HCT116 (cell line): ENCODE measurements around the gene GNPDA1. TPM values are rescaled to one million over a fixed set of nuclear protein-coding genes. Genes with fewer than 3 reads are reported as not detected.
A peak's percentile ranks its signal among the peaks of the same experiment; 100 is the strongest.

Experiments
- ATAC-seq: fragments of 200-7000 bp; cut with Tn5 transposase; 2 replicates; pipeline ENCODE4 v1.9.1; 2020; ENCODE audit warnings: mild to moderate bottlenecking, moderate library complexity
- BruUV-seq: library from RNA; stranded (reverse); fragments of 400-500 nt; replicated peaks from 2 replicates; lab custom pipeline; 2021; lab: Mats Ljungman, UMichigan
- CTCF ChIA-PET: fragments of 300-600 bp; sonication (Branson Sonifier 250); formaldehyde crosslinking; loops from one replicate; lab custom pipeline; 2021; ENCODE audit warnings: antibody characterized with exemption; lab: Charles Lee
- POLR2A ChIA-PET: fragments of 300-600, 350-600 bp; sonication (Branson Sonifier 250); formaldehyde crosslinking; loops from one replicate; lab custom pipeline; 2021; ENCODE audit warnings: antibody characterized with exemption; lab: Charles Lee
- RAD21 ChIA-PET, 2 experiments: fragments of 300-600 bp; sonication (Branson Sonifier 250); formaldehyde crosslinking; loops; one replicate each; lab custom pipeline; 2023; ENCODE audit warnings: low total read pairs in 2 of 2; ENCODE audit not compliant: uncharacterized antibody in 2 of 2, unreplicated experiment in 2 of 2, low non-redundant PET in 1 of 2; lab: Charles Lee
- DNase-seq: peaks from one replicate; pipeline ENCODE4 v3.0.0-alpha.2; 2010; ENCODE audit warnings: low read depth, low spot score
- H2AFZ ChIP-seq: fragments of 200-600 bp; shearing (Covaris generic), sonication (generic); 2 replicates; pipeline ENCODE4 v1.6.1; 2017; ENCODE audit warnings: low read depth, mixed run types, mixed read lengths, antibody characterized with exemption, low read length; ENCODE audit not compliant: poor library complexity, severe bottlenecking
- H3K27ac ChIP-seq: 2 replicates; pipeline ENCODE4 v1.5.1; 2012; ENCODE audit warnings: low read depth, low read length
- H3K27me3 ChIP-seq: fragments of 200-600 bp; sonication (generic); 2 replicates; pipeline ENCODE4 v1.6.1; 2016; ENCODE audit warnings: mixed run types, low read length, mixed read lengths; ENCODE audit not compliant: insufficient read depth
- H3K36me3 ChIP-seq, 2 experiments: fragments of 200-500 bp in 1 of 2; fragments of 200-600 bp in 1 of 2; sonication (Bioruptor generic) in 1 of 2; sonication (generic) in 1 of 2; 2 replicates each; pipeline versions ENCODE4 v1.5.1 to v1.6.1; 2014 to 2016; ENCODE audit warnings: low read length in 2 of 2, inconsistent platforms in 1 of 2, mixed read lengths in 1 of 2, mixed run types in 1 of 2; ENCODE audit not compliant: insufficient read depth in 2 of 2, control insufficient read depth in 1 of 2
- H3K4me1 ChIP-seq, 2 experiments: fragments of 200-600 bp in 1 of 2; sonication (generic) in 1 of 2; 2 replicates each; pipeline versions ENCODE4 v1.5.1 to v1.6.1; 2012 to 2017; ENCODE audit warnings: low read length in 2 of 2, inconsistent platforms in 1 of 2, mild to moderate bottlenecking in 1 of 2, mixed read lengths in 1 of 2, mixed run types in 1 of 2, moderate library complexity in 1 of 2; ENCODE audit not compliant: insufficient read depth in 2 of 2, control insufficient read depth in 1 of 2
- H3K4me2 ChIP-seq: fragments of 200-600 bp; sonication (generic); 2 replicates; pipeline ENCODE4 v1.6.1; 2017; ENCODE audit warnings: mixed run types, low read length, mixed read lengths
- H3K4me3 ChIP-seq, 2 experiments: fragments of 200-600 bp in 1 of 2; sonication (generic) in 1 of 2; replicated peaks in 1 of 2; 2 replicates each; pipeline ENCODE4 v1.5.1; 2011 to 2016; ENCODE audit warnings: low read length in 2 of 2, control low read depth in 1 of 2, low read depth in 1 of 2, mild to moderate bottlenecking in 1 of 2, mixed read lengths in 1 of 2, mixed run types in 1 of 2
- H3K79me2 ChIP-seq: fragments of 200-600 bp; sonication (generic); 2 replicates; pipeline ENCODE4 v1.6.1; 2017; ENCODE audit warnings: mild to moderate bottlenecking, mixed run types, low read length, moderate library complexity, mixed read lengths; ENCODE audit not compliant: insufficient read depth
- H3K9ac ChIP-seq: fragments of 200-600 bp; sonication (generic); 2 replicates; pipeline ENCODE4 v1.6.1; 2016; ENCODE audit warnings: low read length, mixed read lengths
- H3K9me2 ChIP-seq: fragments of 200-600 bp; sonication (generic), shearing (Covaris generic); 2 replicates; pipeline ENCODE4 v1.6.1; 2017; ENCODE audit warnings: mixed run types, mild to moderate bottlenecking, moderate library complexity; ENCODE audit not compliant: insufficient read depth
- H3K9me3 ChIP-seq, 2 experiments: fragments of 200-500 bp in 1 of 2; fragments of 200-600 bp in 1 of 2; sonication (Bioruptor generic) in 1 of 2; sonication (generic) in 1 of 2; 2 replicates each; pipeline ENCODE4 v1.6.1; 2014 to 2017; ENCODE audit warnings: low read length in 2 of 2, mixed read lengths in 2 of 2, inconsistent platforms in 1 of 2, low read depth in 1 of 2, mild to moderate bottlenecking in 1 of 2, mixed run types in 1 of 2, moderate library complexity in 1 of 2; ENCODE audit not compliant: control insufficient read depth in 1 of 2, insufficient read depth in 1 of 2
- H4K20me1 ChIP-seq: fragments of 200-600 bp; sonication (generic), shearing (Covaris generic); 2 replicates; pipeline ENCODE4 v1.6.1; 2017; ENCODE audit warnings: mixed run types, mild to moderate bottlenecking, moderate library complexity; ENCODE audit not compliant: insufficient read depth
- CBX3 ChIP-seq: IDR thresholded peaks from 2 replicates; pipeline ENCODE4 v1.6.1; 2012; ENCODE audit warnings: low read depth
- CEBPB ChIP-seq: IDR thresholded peaks from 2 replicates; pipeline ENCODE4 v1.6.1; 2012; ENCODE audit warnings: low read depth
- EZH2phosphoT487 ChIP-seq: fragments of 200-600 bp; IDR thresholded peaks from 2 replicates; pipeline ENCODE4 v1.6.1; 2018; ENCODE audit warnings: antibody characterized with exemption, borderline replicate concordance
- FOSL1 ChIP-seq: IDR thresholded peaks from 2 replicates; pipeline ENCODE4 v1.6.1; 2012; ENCODE audit warnings: low read depth
- JUND ChIP-seq: IDR thresholded peaks from 2 replicates; pipeline ENCODE4 v1.6.1; 2012
- MAX ChIP-seq: IDR thresholded peaks from 2 replicates; pipeline ENCODE4 v1.6.1; 2012
- POLR2AphosphoS5 ChIP-seq: IDR thresholded peaks from 2 replicates; pipeline ENCODE4 v1.6.1; 2011; ENCODE audit warnings: mild to moderate bottlenecking, low read depth, low read length, moderate library complexity
- RAD21 ChIP-seq: IDR thresholded peaks from 2 replicates; pipeline ENCODE4 v1.6.1; 2012; ENCODE audit warnings: low read depth, mild to moderate bottlenecking
- REST ChIP-seq: IDR thresholded peaks from 2 replicates; pipeline ENCODE4 v1.6.1; 2012; ENCODE audit warnings: low read depth
- SP1 ChIP-seq: IDR thresholded peaks from 2 replicates; pipeline ENCODE4 v1.6.1; 2012; ENCODE audit warnings: low read depth
- ZBTB33 ChIP-seq: IDR thresholded peaks from 2 replicates; pipeline ENCODE4 v1.6.1; 2011; ENCODE audit warnings: mild to moderate bottlenecking, low read length, moderate library complexity; ENCODE audit not compliant: insufficient replicate concordance; ENCODE audit errors: extremely low read depth
- ZNF274 ChIP-seq: fragments of 200-500 bp; sonication (Bioruptor generic); IDR thresholded peaks from 2 replicates; pipeline ENCODE4 v1.6.1; 2014; ENCODE audit warnings: mild to moderate bottlenecking, low read depth, low read length, inconsistent platforms
- intact Hi-C: fragments of 100-400 bp; cut with micrococcal nuclease; formaldehyde crosslinking; loops from 2 replicates; pipeline ENCODE4 v1.10.0; 2022
- total RNA-seq: library from RNA; stranded (reverse); gene quantifications from one replicate; pipeline ENCODE4 v1.2.1, GENCODE V29; 2021; ENCODE audit not compliant: unreplicated experiment

Gene GNPDA1
- total RNA-seq, 1 experiment from 2014 or later: 45.6 TPM

- no peak for TF ChIP-seq ZBTB33
- no peak for TF ChIP-seq REST
Measured at GRCh38 chr5:142016556-142016955, 3.7 kb upstream of the GNPDA1 start (continued).

GRCh38 chr5:142015781-142016533 lies 3.1 kb upstream of the GNPDA1 start:
- no peak overlapping the region for H3K27ac ChIP-seq
- no peak for ATAC-seq
- RAD21 ChIA-PET: interaction anchor here in 1 of 2 experiments (1.0 kb wide), 1 partner anchor 128 kb away, joined by 3 read pairs; no protein-coding TSS in a partner anchor

More at GRCh38 chr5:142015781-142016533, 3.1 kb upstream of the GNPDA1 start:
- H3K9me3 ChIP-seq: no peaks in the 10 kb centered on the region
- TF ChIP-seq RAD21 (no peak), FOSL1 (peak; percentile 94), CBX3 (peak; percentile 75; the same call in 1 of the 2 replicates), MAX (0 out of 2 replicates have a peak, but pooled peaks have one; percentile 9), EZH2phosphoT487 (no peak), CEBPB (peak; percentile 39; the same call in 1 of the 2 replicates), ZNF274 (no peak), POLR2AphosphoS5 (no peak), JUND (peak; percentile 87), SP1 (peak; percentile 74)
- no peaks in the 10 kb centered on the region for H4K20me1 ChIP-seq
- H3K27me3 ChIP-seq: no peaks in the 10 kb centered on the region
- H3K4me2 ChIP-seq: peak overlapping the region; percentile 50
- ChIA-PET CTCF (interaction anchor here (0.6 to 2.8 kb wide), 7 partner anchors 9 to 1996 kb away, joined by 3 to 18 read pairs (median 3); no protein-coding TSS in a partner anchor), POLR2A (interaction anchor here (1.1 kb wide), 1 partner anchor 9 kb away, joined by 5 read pairs; no protein-coding TSS in a partner anchor)
- H3K9ac ChIP-seq: peak overlapping the region; percentile 2; the same call in 1 of the 2 replicates
- no peaks in the 10 kb centered on the region for H3K36me3 ChIP-seq
- H3K9me2 ChIP-seq: no peaks in the 10 kb centered on the region
- DNase-seq: no peak
- intact Hi-C loops: loop anchor here (1.0 kb wide), 1 partner anchor 128 kb away; no protein-coding TSS in a partner anchor
- H3K79me2 ChIP-seq: peaks cover 4% of the 10 kb centered on the region; the same call in 1 of the 2 replicates
- BruUV-seq: no TSS peak
- no peak overlapping the region for H3K4me3 ChIP-seq
- H3K4me1 ChIP-seq: peaks cover 13 to 45% of the 10 kb centered on the region in 2 experiments
- peak overlapping the region; percentile 7 for H2AFZ ChIP-seq
